GM23248 (cell line): ENCODE results near the gene NT5DC1.

Experiments used
- EZH2 ChIP-seq: fragments of 200-600 bp; sonication (generic); IDR thresholded peaks from 2 replicates; pipeline ENCODE4 v1.6.1; 2018; ENCODE audit warnings: antibody characterized with exemption, mild to moderate bottlenecking; ENCODE audit not compliant: insufficient read depth, poor library complexity, severe bottlenecking
- EZH2phosphoT487 ChIP-seq: fragments of 200-600 bp; sonication (generic); IDR thresholded peaks from 2 replicates; pipeline ENCODE4 v1.6.1; 2018; ENCODE audit warnings: antibody characterized with exemption, moderate library complexity, mild to moderate bottlenecking, low read depth; ENCODE audit not compliant: insufficient read depth

DNA sequence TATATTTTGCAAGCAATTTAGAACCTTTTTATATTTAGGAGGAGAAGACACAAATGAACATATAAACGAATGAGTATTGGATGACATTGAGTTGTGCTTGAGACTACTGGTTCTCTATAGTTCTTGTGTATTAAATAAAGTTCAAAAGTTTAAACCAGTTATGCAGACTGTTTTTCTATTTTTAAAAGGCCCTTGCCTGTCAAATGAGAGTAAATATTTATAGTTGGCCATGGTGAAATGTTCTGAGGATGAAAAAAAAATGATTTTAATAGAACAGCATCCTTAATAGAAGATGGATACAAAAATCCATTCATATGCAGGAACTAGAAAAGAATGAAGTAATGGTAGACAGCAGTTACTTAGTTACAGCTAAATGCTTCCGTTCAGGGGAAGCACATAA lies 88.8 kb downstream of the NT5DC1 start:
- TF ChIP-seq EZH2phosphoT487 (no peak), EZH2 (no peak)
